ENCODE measurements around the gene ERP27. TPM values are rescaled to one million over a fixed set of nuclear protein-coding genes. Genes with fewer than 3 reads are reported as not detected.

Gene ERP27
- total RNA-seq, 1 donor from 2014 or later, result 12.4 TPM

DNA sequence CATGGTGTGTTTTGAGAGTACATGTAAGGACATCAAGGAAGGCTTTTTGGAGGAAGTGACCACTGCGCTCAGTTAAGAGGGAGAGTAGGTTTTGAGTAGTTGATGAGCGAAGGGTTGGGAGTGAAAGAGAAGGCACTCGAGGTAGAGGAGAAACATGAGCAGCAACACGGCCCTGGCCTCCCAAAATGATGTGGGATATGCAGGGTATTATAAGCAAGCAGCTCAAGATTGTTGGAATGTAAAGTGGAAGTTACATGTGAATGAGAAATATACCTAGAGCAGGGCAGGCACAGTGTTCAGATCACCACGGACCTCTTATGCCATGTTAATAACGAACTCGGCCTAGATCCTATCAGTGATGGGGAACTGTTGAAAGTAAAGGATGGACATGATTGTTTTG is 25.2 kb upstream of the ERP27 start:
- DNase-seq (ENCODE audit: extremely low spot score, unreplicated experiment), result no peak
- Mint-ChIP-seq H3K36me3 (no peaks in the 10 kb centered on the region), H3K27me3 (peaks cover 10% of the 10 kb centered on the region), H3K27ac (no peak overlapping the region), H3K4me1 (ENCODE audit: unreplicated experiment) (peaks cover 3% of the 10 kb centered on the region), H3K9me3 (no peaks in the 10 kb centered on the region), H3K4me3 (no peak overlapping the region)
- TF ChIP-seq, protein P1, sequence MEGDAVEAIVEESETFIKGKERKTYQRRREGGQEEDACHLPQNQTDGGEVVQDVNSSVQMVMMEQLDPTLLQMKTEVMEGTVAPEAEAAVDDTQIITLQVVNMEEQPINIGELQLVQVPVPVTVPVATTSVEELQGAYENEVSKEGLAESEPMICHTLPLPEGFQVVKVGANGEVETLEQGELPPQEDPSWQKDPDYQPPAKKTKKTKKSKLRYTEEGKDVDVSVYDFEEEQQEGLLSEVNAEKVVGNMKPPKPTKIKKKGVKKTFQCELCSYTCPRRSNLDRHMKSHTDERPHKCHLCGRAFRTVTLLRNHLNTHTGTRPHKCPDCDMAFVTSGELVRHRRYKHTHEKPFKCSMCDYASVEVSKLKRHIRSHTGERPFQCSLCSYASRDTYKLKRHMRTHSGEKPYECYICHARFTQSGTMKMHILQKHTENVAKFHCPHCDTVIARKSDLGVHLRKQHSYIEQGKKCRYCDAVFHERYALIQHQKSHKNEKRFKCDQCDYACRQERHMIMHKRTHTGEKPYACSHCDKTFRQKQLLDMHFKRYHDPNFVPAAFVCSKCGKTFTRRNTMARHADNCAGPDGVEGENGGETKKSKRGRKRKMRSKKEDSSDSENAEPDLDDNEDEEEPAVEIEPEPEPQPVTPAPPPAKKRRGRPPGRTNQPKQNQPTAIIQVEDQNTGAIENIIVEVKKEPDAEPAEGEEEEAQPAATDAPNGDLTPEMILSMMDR (conservative IDR thresholded peaks at IDR 0.05), result no peak

DNA sequence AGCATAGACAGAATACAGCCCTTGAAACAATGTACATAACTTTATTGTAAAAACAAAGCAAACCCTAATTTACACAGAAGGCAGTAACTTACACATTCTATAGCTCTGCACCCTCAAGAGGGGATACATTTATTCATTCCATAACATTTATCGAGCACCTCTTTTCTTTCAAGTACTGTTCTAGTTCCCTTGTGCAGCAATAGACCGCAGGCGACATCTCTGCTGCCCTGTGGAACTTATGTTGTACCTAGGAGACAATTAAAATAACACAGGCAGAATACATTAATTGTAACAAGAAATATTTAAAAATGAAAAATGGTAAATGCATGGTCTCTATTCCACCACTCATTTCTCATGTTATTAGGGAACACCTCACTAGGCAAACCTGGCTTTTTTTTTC is 24.5 kb upstream of the ERP27 start:
- Mint-ChIP-seq H3K4me1 (ENCODE audit: unreplicated experiment) (peaks cover 3% of the 10 kb centered on the region), H3K9me3 (no peaks in the 10 kb centered on the region), H3K27me3 (peaks cover 10% of the 10 kb centered on the region), H3K4me3 (no peak overlapping the region), H3K36me3 (no peaks in the 10 kb centered on the region), H3K27ac (no peak overlapping the region)
- TF ChIP-seq, protein P1 (conservative IDR thresholded peaks at IDR 0.05), result no peak
- no peak for DNase-seq (ENCODE audit: extremely low spot score, unreplicated experiment)

DNA sequence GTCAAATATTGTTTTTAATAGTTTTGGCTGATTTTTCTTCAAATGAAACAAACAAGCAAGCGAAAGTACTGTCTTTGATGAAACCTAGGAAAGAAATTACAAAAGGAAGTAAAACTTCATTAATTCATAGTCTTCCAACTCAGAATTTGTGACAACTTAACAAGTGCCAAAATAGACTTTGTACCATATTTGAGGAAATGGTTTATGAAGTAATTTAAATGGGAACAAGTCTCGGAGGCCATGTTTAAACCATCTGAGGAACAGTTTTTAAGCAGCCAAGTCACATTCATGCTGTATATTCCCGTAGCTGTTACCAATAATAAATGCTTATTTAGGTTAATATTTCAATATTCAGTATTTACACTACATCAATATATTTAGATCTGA is 23.8 kb upstream of the ERP27 start:
- Mint-ChIP-seq H3K27me3 (peaks cover 10% of the 10 kb centered on the region), H3K36me3 (no peaks in the 10 kb centered on the region), H3K9me3 (no peaks in the 10 kb centered on the region), H3K4me1 (ENCODE audit: unreplicated experiment) (peaks cover 3% of the 10 kb centered on the region), H3K27ac (no peak overlapping the region), H3K4me3 (no peak overlapping the region)
- no peak for DNase-seq (ENCODE audit: extremely low spot score, unreplicated experiment)
- TF ChIP-seq, protein P1 (conservative IDR thresholded peaks at IDR 0.05), result no peak

DNA sequence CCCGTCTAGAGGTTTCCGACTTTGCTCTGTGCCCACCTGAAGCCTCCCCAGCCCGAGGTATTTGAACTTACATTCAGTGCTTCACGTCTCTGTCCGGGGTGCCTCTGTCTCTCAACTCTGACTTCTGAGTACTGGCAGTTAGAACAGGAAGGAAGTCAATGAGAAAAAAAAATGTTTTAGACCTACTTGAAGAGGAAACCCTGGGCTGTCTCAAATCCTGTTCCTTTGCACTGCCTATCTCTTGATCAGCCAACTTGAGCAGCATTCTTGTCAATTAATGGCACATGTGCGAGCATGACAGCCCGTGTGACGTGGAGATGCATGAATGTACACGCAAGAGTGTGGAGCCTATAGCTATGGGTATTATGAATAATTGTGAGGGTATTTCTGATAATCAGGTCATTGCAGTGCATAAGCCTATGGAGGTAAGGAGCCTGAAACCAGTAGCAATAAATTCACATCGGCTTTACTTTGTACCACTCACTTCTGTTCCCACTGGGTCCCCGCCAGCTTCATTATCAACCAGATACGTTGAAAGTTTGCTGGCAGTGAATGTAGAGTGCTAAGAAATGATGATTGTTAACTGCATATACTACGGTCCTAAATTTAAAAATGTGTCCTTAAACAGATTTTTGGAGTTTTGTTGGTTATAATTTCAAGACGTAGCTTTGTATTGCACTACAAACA is 23.3 kb upstream of the ERP27 start, which contains the start of gene ARHGDIB:
ARHGDIB (minus strand) TSS at position 136 of the 687 bp plus-strand sequence. CDS start 10,889 bp downstream, outside the sequence.
- Mint-ChIP-seq H3K36me3 (no peaks in the 10 kb centered on the region), H3K4me1 (ENCODE audit: unreplicated experiment) (peaks cover 3% of the 10 kb centered on the region), H3K27ac (peak within 1 kb of the TSS; percentile 61), H3K4me3 (peak within 1 kb of the TSS; percentile 40), H3K27me3 (peaks cover 10% of the 10 kb centered on the region), H3K9me3 (no peaks in the 10 kb centered on the region)
- DNase-seq (ENCODE audit: extremely low spot score, unreplicated experiment), result no peak
- TF ChIP-seq, protein P1 (conservative IDR thresholded peaks at IDR 0.05), result no peak

DNA sequence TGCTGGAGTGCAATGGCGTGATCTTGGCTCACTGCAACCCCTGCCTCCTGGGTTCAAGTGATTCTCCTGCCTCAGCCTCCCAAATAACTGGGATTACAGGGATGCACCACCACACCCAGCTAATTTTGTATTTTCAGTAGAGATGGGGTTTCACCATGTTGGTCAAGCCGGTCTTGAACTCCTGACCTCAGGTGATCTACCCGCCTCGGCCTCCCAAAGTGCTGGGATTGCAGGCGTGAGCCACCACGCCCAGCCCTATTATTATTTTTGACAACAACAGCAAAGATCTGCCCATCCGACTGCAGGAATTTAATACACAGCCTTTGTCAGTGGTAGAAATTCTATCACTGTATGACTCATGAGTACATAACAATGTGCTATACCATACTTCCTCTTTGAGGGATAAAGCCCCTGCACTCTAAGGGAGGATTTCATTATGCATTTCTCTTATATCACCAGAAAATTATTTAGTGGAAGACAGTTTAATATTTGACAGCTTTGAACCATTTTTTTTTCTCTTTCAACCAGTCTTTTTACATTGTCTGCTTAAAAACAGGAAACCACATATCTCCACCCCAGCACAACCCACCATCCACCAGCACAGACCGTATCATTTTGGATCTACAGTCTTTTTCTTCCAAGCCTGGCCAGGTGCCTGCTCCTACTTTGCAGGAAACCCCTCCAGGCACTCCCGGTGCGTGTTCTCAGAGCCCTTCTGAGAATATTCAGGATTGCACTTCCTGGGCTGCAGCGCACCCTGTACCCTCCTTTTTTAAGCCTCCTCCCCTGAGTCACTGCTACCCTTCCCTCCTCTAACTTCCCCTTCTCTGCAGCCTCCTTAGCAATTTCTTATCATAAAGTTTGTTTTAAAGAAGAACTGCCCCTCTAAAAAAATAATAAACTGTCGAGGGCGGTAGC is 22.5 kb upstream of the ERP27 start:
- Mint-ChIP-seq H3K36me3 (no peaks in the 10 kb centered on the region), H3K4me1 (ENCODE audit: unreplicated experiment) (peaks cover 3% of the 10 kb centered on the region), H3K27ac (peak overlapping the region; percentile 61), H3K9me3 (no peaks in the 10 kb centered on the region), H3K4me3 (peak overlapping the region; percentile 40), H3K27me3 (peaks cover 10% of the 10 kb centered on the region)
- DNase-seq (ENCODE audit: extremely low spot score, unreplicated experiment), result no peak
- TF ChIP-seq, protein P1 (conservative IDR thresholded peaks at IDR 0.05), result no peak

All from type B pancreatic cell (in vitro differentiated cells).